ENCODE measurements around the gene PLA2G2A. TPM values are rescaled to one million over a fixed set of nuclear protein-coding genes. Genes with fewer than 3 reads are reported as not detected.

PLA2G2A gene
- total and polyA plus RNA-seq, 2 of the 8 experiments (the other 6 are each of a cell fraction or from before 2014, with no cell fraction given) = 0.69 to 3.7 TPM

DNA sequence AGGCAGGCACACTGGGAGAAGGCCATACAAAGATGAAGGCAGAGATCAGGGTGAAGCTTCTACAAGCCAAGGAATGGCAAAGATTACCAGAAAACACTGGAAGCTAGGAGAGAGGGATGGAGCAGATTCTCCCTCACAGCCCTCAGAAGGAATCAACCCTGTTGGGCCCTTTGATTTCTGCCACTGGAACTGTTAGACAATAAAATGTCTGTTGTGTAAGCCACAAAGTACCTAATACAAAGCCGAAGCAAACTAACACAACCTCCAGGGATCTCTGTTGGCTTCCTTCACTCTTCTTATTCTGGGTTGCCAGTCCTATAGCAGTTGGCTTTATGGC, 1.7 kb upstream of the PLA2G2A start (continued):
- TF ChIP-seq RFX5 (IDR thresholded peaks at IDR 0.05; ENCODE audit: borderline replicate concordance, low read depth, low read length) (no peak), ASH2L (IDR thresholded peaks at IDR 0.05; ENCODE audit: low read length) (no peak), HDAC2 (IDR thresholded peaks at IDR 0.05; ENCODE audit: borderline replicate concordance in 1 of 2, low read depth in 2 of 2, low read length in 2 of 2) (no peak), CREB1 (IDR thresholded peaks at IDR 0.05) (no peak)
- TF ChIP-seq, protein P1, sequence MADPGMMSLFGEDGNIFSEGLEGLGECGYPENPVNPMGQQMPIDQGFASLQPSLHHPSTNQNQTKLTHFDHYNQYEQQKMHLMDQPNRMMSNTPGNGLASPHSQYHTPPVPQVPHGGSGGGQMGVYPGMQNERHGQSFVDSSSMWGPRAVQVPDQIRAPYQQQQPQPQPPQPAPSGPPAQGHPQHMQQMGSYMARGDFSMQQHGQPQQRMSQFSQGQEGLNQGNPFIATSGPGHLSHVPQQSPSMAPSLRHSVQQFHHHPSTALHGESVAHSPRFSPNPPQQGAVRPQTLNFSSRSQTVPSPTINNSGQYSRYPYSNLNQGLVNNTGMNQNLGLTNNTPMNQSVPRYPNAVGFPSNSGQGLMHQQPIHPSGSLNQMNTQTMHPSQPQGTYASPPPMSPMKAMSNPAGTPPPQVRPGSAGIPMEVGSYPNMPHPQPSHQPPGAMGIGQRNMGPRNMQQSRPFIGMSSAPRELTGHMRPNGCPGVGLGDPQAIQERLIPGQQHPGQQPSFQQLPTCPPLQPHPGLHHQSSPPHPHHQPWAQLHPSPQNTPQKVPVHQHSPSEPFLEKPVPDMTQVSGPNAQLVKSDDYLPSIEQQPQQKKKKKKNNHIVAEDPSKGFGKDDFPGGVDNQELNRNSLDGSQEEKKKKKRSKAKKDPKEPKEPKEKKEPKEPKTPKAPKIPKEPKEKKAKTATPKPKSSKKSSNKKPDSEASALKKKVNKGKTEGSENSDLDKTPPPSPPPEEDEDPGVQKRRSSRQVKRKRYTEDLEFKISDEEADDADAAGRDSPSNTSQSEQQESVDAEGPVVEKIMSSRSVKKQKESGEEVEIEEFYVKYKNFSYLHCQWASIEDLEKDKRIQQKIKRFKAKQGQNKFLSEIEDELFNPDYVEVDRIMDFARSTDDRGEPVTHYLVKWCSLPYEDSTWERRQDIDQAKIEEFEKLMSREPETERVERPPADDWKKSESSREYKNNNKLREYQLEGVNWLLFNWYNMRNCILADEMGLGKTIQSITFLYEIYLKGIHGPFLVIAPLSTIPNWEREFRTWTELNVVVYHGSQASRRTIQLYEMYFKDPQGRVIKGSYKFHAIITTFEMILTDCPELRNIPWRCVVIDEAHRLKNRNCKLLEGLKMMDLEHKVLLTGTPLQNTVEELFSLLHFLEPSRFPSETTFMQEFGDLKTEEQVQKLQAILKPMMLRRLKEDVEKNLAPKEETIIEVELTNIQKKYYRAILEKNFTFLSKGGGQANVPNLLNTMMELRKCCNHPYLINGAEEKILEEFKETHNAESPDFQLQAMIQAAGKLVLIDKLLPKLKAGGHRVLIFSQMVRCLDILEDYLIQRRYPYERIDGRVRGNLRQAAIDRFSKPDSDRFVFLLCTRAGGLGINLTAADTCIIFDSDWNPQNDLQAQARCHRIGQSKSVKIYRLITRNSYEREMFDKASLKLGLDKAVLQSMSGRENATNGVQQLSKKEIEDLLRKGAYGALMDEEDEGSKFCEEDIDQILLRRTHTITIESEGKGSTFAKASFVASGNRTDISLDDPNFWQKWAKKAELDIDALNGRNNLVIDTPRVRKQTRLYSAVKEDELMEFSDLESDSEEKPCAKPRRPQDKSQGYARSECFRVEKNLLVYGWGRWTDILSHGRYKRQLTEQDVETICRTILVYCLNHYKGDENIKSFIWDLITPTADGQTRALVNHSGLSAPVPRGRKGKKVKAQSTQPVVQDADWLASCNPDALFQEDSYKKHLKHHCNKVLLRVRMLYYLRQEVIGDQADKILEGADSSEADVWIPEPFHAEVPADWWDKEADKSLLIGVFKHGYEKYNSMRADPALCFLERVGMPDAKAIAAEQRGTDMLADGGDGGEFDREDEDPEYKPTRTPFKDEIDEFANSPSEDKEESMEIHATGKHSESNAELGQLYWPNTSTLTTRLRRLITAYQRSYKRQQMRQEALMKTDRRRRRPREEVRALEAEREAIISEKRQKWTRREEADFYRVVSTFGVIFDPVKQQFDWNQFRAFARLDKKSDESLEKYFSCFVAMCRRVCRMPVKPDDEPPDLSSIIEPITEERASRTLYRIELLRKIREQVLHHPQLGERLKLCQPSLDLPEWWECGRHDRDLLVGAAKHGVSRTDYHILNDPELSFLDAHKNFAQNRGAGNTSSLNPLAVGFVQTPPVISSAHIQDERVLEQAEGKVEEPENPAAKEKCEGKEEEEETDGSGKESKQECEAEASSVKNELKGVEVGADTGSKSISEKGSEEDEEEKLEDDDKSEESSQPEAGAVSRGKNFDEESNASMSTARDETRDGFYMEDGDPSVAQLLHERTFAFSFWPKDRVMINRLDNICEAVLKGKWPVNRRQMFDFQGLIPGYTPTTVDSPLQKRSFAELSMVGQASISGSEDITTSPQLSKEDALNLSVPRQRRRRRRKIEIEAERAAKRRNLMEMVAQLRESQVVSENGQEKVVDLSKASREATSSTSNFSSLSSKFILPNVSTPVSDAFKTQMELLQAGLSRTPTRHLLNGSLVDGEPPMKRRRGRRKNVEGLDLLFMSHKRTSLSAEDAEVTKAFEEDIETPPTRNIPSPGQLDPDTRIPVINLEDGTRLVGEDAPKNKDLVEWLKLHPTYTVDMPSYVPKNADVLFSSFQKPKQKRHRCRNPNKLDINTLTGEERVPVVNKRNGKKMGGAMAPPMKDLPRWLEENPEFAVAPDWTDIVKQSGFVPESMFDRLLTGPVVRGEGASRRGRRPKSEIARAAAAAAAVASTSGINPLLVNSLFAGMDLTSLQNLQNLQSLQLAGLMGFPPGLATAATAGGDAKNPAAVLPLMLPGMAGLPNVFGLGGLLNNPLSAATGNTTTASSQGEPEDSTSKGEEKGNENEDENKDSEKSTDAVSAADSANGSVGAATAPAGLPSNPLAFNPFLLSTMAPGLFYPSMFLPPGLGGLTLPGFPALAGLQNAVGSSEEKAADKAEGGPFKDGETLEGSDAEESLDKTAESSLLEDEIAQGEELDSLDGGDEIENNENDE (IDR thresholded peaks at IDR 0.05; ENCODE audit: insufficient replicate concordance, low read length) = no peak
